OCI-LY7 (cell line): ENCODE measurements around the gene AIFM3.
"Not testable (repeated sequence)": the region's sequence is repeated elsewhere in the genome, so short reads cannot be mapped to it uniquely, and the experiment has no call there.

Experiments
- CTCF ChIP-seq: fragments of 200-600 bp; sonication (generic); conservative IDR thresholded peaks from 2 replicates; pipeline ENCODE4 v1.5.1; 2014; ENCODE audit warnings: mild to moderate bottlenecking, antibody characterized with exemption, low read length, moderate library complexity, mixed read lengths
- EZH2phosphoT487 ChIP-seq: fragments of 200-600 bp; sonication (generic); IDR thresholded peaks from 2 replicates; pipeline ENCODE4 v1.6.1; 2018; ENCODE audit warnings: low read depth, borderline replicate concordance, mild to moderate bottlenecking, mixed run types, antibody characterized with exemption, low read length, moderate library complexity, mixed read lengths

DNA sequence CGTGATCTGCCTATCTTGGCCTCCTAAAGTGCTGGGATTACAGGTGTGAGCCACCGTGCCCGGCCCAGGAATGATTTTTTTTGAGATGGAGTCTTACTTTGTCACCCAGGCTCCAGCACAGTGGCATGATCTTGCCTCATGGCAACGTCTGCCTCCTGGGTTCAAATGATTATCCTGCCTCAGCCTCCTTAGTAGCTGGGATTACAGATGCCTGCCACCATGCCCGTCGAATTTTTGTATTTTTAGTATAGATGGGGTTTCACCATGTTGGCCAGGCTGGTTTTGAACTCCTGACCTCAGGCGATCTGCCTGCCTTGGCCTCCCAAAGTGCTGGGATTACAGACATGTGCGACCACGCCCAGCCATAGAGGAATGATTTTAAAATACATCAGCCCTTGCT, 32.0 kb upstream of the AIFM3 start:
- not testable (repeated sequence) for TF ChIP-seq CTCF, EZH2phosphoT487
